ENCODE data around the gene CYB561D1. TPM values are rescaled to one million over a fixed set of nuclear protein-coding genes. Genes with fewer than 3 reads are reported as not detected.

The CYB561D1 gene
- total and polyA plus RNA-seq, 2 donors (not counting 3 experiments of a cell fraction or from before 2014, with no cell fraction given): 7.2 to 7.3 TPM

DNA sequence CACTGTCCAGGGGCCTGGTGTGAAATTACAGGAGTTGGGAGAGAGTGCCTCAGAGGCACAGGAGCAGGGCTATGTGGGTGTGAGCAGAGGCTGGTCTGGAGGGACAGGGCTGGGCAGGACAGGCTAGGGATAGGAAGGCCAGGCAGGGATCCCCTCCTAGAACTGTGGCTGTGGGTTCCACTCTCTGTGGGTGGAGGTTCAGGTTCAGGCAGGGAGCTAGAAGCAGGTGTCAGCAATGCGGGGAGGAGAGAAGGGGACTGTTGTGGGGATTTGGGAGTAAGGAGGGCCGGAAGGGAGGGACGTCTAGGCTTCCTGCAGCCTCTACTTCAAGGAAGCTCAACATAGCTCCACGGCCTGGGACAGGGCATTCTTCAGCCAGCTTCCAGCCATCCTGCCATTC lies 37.5 kb downstream of the CYB561D1 start:
- Histone ChIP-seq H3K9me1 (replicated peaks; ENCODE audit: control insufficient read depth, extremely low read depth, insufficient read depth, low read length) (no peaks in the 10 kb centered on the region), H3K4me1 (ENCODE audit: control insufficient read depth, extremely low read depth, insufficient read depth, low read length) (peaks cover 4% of the 10 kb centered on the region), H4K20me1 (replicated peaks; ENCODE audit: control insufficient read depth, extremely low read depth, insufficient read depth, low read length) (no peaks in the 10 kb centered on the region), H3K4me3 (replicated peaks in 1 of 3; ENCODE audit: insufficient read depth in 1 of 3, low read depth in 1 of 3, low read length in 3 of 3) (no peak overlapping the region), H2AFZ (ENCODE audit: low read depth, low read length) (no peak overlapping the region), H3K27me3 (ENCODE audit: control insufficient read depth in 2 of 2, insufficient read depth in 2 of 2, low read length in 2 of 2) (peaks cover 2 to 10% of the 10 kb centered on the region in 2 experiments), H3K36me3 (ENCODE audit: control insufficient read depth in 2 of 2, extremely low read depth in 1 of 2, insufficient read depth in 2 of 2, low read length in 2 of 2) (no peaks in the 10 kb centered on the region), H3K9ac (replicated peaks; ENCODE audit: extremely low read depth, insufficient read depth, low read length) (no peak overlapping the region), H3K9me3 (replicated peaks; ENCODE audit: control insufficient read depth, insufficient read depth, low read length) (no peaks in the 10 kb centered on the region), H3K4me2 (ENCODE audit: insufficient read depth, low read length) (no peak overlapping the region), H3K27ac (ENCODE audit: insufficient read depth, low read depth, low read length) (no peak overlapping the region), H3K79me2 (ENCODE audit: control insufficient read depth, insufficient read depth, low read length) (no peaks in the 10 kb centered on the region)
- no peak for FAIRE-seq
- dilution Hi-C loops (cut with MboI; ENCODE audit: extremely low pct_ligation_motif_present, low sequenced_read_pairs) (no loop called here), intact Hi-C loops (cut with micrococcal nuclease) (no loop called here)
- CTCF ChIA-PET: interaction anchor here (0.6 to 18.7 kb wide), 23 partner anchors 9 to 503 kb away, joined by 3 to 955 read pairs (median 15); partner anchors contain the start of genes AHCYL1, AMIGO1, ATXN7L2 and CYB561D1
- POLR2A ChIA-PET: no interaction called here
- no peak for TF ChIP-seq FOS (IDR thresholded peaks at IDR 0.05; ENCODE audit: borderline replicate concordance, insufficient read depth, low read length)
- no peak for TF ChIP-seq CTCF (IDR thresholded peaks at IDR 0.05; ENCODE audit: extremely low read depth in 1 of 2, insufficient read depth in 1 of 2, low read depth in 1 of 2, low read length in 2 of 2)
- TF ChIP-seq GATA2 (IDR thresholded peaks at IDR 0.05; ENCODE audit: insufficient read depth, insufficient read length, low read depth, low read length): no peak
- no peak for TF ChIP-seq POLR2AphosphoS5 (IDR thresholded peaks at IDR 0.05; ENCODE audit: insufficient read depth, low read depth, low read length)
- no peak for TF ChIP-seq MYC (IDR thresholded peaks at IDR 0.05; ENCODE audit: low read depth, low read length)
- TF ChIP-seq POLR2A (IDR thresholded peaks at IDR 0.05; ENCODE audit: low read depth, low read length): no peak
- TF ChIP-seq MAX (IDR thresholded peaks at IDR 0.05; ENCODE audit: insufficient read depth, insufficient read length): no peak
- TF ChIP-seq JUN (IDR thresholded peaks at IDR 0.05; ENCODE audit: borderline replicate concordance, insufficient read depth, insufficient read length, low read depth): no peak
- no peak for TF ChIP-seq EZH2 (IDR thresholded peaks at IDR 0.05; ENCODE audit: borderline replicate concordance, low read depth, low read length, severe bottlenecking)
- DNase-seq (ENCODE audit: low read depth, low spot score): no peak
- no TSS peak for BruUV-seq (replicated peaks)

All from endothelial cell of umbilical vein (primary cell).